ENCODE results near the gene ACP4. TPM values are rescaled to one million over a fixed set of nuclear protein-coding genes. Genes with fewer than 3 reads are reported as not detected.

Gene ACP4
- total RNA-seq, 2 experiments from 2014 or later = not detected

DNA sequence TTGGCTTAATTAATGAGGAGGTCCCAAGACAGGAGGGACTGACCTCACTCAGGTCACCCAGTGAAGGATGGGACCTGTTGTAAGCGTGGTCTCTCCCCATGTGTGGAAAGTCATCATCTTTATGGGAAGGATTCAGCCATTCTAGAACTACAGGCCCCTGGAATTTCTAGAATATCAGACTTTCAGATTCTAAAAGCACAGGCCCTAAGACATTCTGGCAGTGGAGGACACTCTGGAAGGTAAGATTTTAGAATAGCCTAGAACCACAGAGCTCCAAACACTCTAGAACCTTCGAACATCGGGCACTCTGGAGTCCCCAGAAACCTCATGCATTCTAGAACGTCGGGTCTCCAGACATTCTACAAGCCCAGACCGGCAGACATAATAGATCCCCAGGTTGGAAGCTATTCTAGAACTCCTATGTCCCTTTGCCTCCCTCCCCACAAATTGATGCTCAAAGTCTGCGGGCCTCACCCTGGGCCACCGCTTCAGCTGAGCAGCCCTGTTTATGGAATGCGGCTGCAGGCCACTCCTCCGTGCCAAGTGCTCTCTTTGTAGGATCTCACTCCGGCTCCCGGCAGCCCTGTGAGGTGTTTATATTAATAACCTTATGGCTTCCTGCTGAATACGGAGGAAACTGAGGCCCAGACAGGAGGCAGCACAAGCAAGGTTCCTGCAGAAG lies 45.0 kb downstream of the ACP4 start:
- Mint-ChIP-seq H3K36me3 (ENCODE audit: low read depth) (no peaks in the 10 kb centered on the region), H3K4me1 (ENCODE audit: low read depth) (peaks cover 5% of the 10 kb centered on the region), H3K9me3 (no peaks in the 10 kb centered on the region), H3K27me3 (peaks cover 52% of the 10 kb centered on the region), H3K4me3 (peak overlapping the region; percentile 73), H3K27ac (no peak overlapping the region)
- ChIA-PET CTCF (no interaction called here), POLR2A (interaction anchor here (0.9 to 1.0 kb wide), 3 partner anchors 17 to 39 kb away, joined by 3 to 5 read pairs (median 3); no protein-coding TSS in a partner anchor)
- DNase-seq = no peak
- intact Hi-C loops (cut with micrococcal nuclease) = no loop called here
- ATAC-seq = peak; percentile 10
- TF ChIP-seq, protein P1, sequence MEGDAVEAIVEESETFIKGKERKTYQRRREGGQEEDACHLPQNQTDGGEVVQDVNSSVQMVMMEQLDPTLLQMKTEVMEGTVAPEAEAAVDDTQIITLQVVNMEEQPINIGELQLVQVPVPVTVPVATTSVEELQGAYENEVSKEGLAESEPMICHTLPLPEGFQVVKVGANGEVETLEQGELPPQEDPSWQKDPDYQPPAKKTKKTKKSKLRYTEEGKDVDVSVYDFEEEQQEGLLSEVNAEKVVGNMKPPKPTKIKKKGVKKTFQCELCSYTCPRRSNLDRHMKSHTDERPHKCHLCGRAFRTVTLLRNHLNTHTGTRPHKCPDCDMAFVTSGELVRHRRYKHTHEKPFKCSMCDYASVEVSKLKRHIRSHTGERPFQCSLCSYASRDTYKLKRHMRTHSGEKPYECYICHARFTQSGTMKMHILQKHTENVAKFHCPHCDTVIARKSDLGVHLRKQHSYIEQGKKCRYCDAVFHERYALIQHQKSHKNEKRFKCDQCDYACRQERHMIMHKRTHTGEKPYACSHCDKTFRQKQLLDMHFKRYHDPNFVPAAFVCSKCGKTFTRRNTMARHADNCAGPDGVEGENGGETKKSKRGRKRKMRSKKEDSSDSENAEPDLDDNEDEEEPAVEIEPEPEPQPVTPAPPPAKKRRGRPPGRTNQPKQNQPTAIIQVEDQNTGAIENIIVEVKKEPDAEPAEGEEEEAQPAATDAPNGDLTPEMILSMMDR (IDR thresholded peaks at IDR 0.05) = no peak

DNA sequence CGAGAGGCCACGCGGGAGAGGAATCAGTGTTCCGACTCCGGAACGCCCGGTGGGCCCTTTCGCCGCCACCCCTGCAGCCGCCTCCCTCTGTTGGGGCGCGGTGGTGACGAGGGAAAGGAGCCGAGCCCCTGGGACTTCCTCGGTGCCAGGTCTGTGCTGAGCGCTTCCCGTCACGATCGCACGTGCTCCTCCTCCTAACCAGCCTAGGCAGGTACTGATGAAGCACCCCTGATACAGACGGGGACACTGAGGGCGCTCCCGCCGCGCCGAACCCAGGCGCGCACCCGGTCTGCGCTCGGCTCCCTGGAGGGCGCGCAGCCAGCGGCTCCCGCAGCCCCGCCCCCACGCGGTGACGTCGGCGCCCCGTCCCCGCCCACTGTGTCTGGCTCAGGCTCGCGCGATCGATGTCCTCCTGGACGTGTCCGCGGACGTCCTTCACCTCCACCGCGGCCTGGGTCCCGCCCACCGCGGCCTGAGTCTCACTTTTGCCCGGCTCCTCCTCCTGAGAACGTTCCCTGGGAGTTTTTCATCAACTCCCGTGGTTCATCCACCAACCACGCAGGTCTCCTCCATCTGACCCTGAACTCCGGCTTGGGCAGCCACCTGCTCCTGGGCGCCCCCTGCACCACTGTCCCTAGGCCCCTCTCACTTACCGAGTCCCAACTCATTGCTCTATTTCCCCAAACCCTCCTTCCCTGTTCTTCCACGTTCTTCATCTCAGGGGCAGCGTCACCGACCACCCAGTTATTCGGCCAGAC lies 45.7 kb downstream of the ACP4 start:
- TF ChIP-seq, protein P1 (IDR thresholded peaks at IDR 0.05) = no peak
- Mint-ChIP-seq H3K4me3 (peak overlapping the region; percentile 73), H3K4me1 (ENCODE audit: low read depth) (peaks cover 5% of the 10 kb centered on the region), H3K27me3 (peaks cover 51% of the 10 kb centered on the region), H3K36me3 (ENCODE audit: low read depth) (no peaks in the 10 kb centered on the region), H3K27ac (no peak overlapping the region), H3K9me3 (no peaks in the 10 kb centered on the region)
- peak; percentile 94 for ATAC-seq
- intact Hi-C loops (cut with micrococcal nuclease) = no loop called here
- ChIA-PET POLR2A (interaction anchor here (1.0 to 1.2 kb wide), 2 partner anchors 18 to 40 kb away, joined by 3 to 5 read pairs; no protein-coding TSS in a partner anchor), CTCF (no interaction called here)
- peak; percentile 79 for DNase-seq

DNA sequence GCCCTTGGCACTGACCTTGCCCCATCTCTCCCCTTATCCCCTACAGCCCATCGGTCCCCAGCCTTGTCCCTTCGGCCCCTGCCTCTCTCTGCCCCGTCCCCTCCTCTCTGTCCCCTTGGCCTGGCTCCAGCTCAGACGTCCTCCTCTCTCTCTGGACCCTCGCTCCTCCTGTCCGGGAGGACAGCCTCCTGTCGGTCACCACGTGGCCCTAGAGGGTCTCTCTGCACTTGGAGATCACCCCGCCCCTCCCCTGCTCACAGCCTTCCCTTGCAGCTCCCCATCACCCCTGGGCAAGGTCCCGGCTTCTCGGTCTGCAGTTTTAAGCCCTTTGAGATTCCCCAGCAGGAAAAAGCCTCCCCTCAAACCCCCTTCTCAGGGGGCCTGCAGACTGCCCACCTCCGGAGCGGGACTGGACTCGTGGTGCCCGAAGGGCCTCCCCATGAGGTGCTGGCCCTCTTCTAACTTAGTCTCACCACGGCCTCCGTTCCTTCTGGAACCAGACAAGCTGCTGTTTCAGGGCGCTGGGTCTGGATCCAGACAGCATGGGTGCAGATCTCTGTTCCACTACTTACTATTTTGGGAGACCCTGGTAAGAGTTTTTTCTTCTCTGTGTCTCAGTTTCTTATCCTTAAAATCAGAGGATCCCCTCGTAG lies 46.5 kb downstream of the ACP4 start:
- Mint-ChIP-seq H3K9me3 (no peaks in the 10 kb centered on the region), H3K27ac (no peak overlapping the region), H3K4me1 (ENCODE audit: low read depth) (peaks cover 5% of the 10 kb centered on the region), H3K4me3 (peak overlapping the region; percentile 73), H3K27me3 (peaks cover 48% of the 10 kb centered on the region), H3K36me3 (ENCODE audit: low read depth) (no peaks in the 10 kb centered on the region)
- CTCF ChIA-PET = interaction anchor here (1.0 kb wide), 1 partner anchor 92 kb away, joined by 3 read pairs; no protein-coding TSS in a partner anchor
- DNase-seq = no peak
- no peak for ATAC-seq
- TF ChIP-seq, protein P1 (IDR thresholded peaks at IDR 0.05) = no peak
- POLR2A ChIA-PET = interaction anchor here (0.6 to 1.2 kb wide), 3 partner anchors 39 to 180 kb away, joined by 3 to 5 read pairs (median 4); no protein-coding TSS in a partner anchor
- intact Hi-C loops (cut with micrococcal nuclease) = no loop called here

DNA sequence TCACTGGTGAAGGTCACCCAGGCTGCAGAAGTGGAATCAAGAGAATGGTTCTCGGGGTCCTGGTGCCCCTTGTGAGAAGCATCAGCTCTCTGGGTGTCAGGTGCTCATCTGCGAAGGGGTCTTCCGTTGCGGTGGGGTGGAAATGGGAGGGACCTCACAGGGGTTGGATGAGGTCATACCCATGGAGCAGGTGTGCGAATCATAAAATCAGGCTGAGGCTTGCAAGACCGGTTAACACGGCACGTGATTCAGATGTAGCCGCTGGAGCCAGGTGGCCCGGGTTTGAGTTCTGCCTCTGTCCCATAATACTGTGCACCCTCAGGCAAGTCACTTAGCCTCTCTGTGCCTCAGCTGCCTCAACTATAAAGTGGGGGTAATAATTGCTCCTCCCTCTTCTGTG lies 47.1 kb downstream of the ACP4 start:
- TF ChIP-seq, protein P1 (IDR thresholded peaks at IDR 0.05) = no peak
- DNase-seq (no peak), ATAC-seq (no peak)
- no peak overlapping the region for H3K27ac Mint-ChIP-seq
- no peak overlapping the region for H3K4me3 Mint-ChIP-seq
- no peaks in the 10 kb centered on the region for H3K9me3 Mint-ChIP-seq
- ChIA-PET POLR2A (interaction anchor here (0.6 to 1.2 kb wide), 3 partner anchors 40 to 179 kb away, joined by 3 to 5 read pairs (median 4); no protein-coding TSS in a partner anchor), CTCF (interaction anchor here (1.0 to 1.3 kb wide), 2 partner anchors 92 to 281 kb away, joined by 3 to 4 read pairs; no protein-coding TSS in a partner anchor)
- intact Hi-C loops (cut with micrococcal nuclease) = no loop called here
- H3K36me3 Mint-ChIP-seq (ENCODE audit: low read depth) = no peaks in the 10 kb centered on the region
- H3K27me3 Mint-ChIP-seq = peaks cover 48% of the 10 kb centered on the region
- H3K4me1 Mint-ChIP-seq (ENCODE audit: low read depth) = peaks cover 5% of the 10 kb centered on the region
